Prostate gland (tissue), 2 donors: Measurements from ENCODE around the gene KLK3. TPM values are rescaled to one million over a fixed set of nuclear protein-coding genes. Genes with fewer than 3 reads are reported as not detected.

Experiments used
- DNase-seq: peaks from one replicate; pipeline ENCODE4 v3.0.0-alpha.2; 2019; ENCODE audit warnings: low spot score
- H3K27ac ChIP-seq, 2 donors: fragments of 200-600 bp; sonication (generic); 2 replicates each; pipeline ENCODE4 v1.5.1; 2017 to 2019
- H3K27me3 ChIP-seq: fragments of 200-600 bp; sonication (generic); replicated peaks from 2 replicates; pipeline ENCODE4 v1.5.1; 2019; ENCODE audit not compliant: insufficient read depth
- H3K36me3 ChIP-seq, 2 donors: fragments of 200-600 bp; sonication (generic); 1 replicate in 1 of 2; 2 replicates in 1 of 2; pipeline versions ENCODE4 v1.5.1 to v1.8.1; 2017 to 2019
- H3K4me1 ChIP-seq: fragments of 200-600 bp; sonication (generic); replicated peaks from 2 replicates; pipeline ENCODE4 v1.5.1; 2019
- H3K4me3 ChIP-seq, 2 donors: fragments of 200-600 bp; sonication (generic); 2 replicates each; pipeline ENCODE4 v1.5.1; 2017 to 2019
- H3K9me3 ChIP-seq: fragments of 200-600 bp; sonication (generic); 2 replicates; pipeline ENCODE4 v1.5.1; 2017
- CTCF ChIP-seq, 4 experiments: fragments of 200-600 bp in 2 of 4; fragments of 450-650 bp in 2 of 4; sonication (generic) in 2 of 4; IDR thresholded peaks; 1 replicate in 3 of 4; 2 replicates in 1 of 4; pipeline ENCODE4 v1.5.1; 2016 to 2019; ENCODE audit warnings: antibody characterized with exemption in 4 of 4, mild to moderate bottlenecking in 2 of 4, moderate library complexity in 2 of 4
- POLR2A ChIP-seq: fragments of 450-650 bp; IDR thresholded peaks from one replicate; pipeline ENCODE4 v1.6.1; 2016; ENCODE audit warnings: antibody characterized with exemption, mild to moderate bottlenecking
- POLR2AphosphoS5 ChIP-seq: sonication (generic); formaldehyde crosslinking; IDR thresholded peaks from one replicate; pipeline ENCODE4 v1.6.1; 2017; ENCODE audit warnings: antibody characterized with exemption
- WGBS: methylation state at CpG from one replicate; pipeline ENCODE4 v1.1.5; 2018; 5-methylcytosine and 5-hydroxymethylcytosine counted together
- intact Hi-C: fragments of 100-400 bp; cut with DNase I; formaldehyde crosslinking; loops from one replicate; pipeline ENCODE4 v1.14.2; 2022
- total RNA-seq, 2 donors: library from RNA; depleted of rRNA; stranded (reverse); fragments of >200 nt; gene quantifications; one replicate each; pipeline ENCODE4 v1.1.0, GENCODE V29; 2016

Gene KLK3
- total RNA-seq, 2 donors from 2014 or later = 7,620 to 35,247 TPM

GRCh38 chr19:50835785-50836542 lies 18.8 kb upstream of the KLK3 start:
- Histone ChIP-seq H3K9me3 (no peaks in the 10 kb centered on the region), H3K36me3 (no peaks in the 10 kb centered on the region), H3K27me3 (no peaks in the 10 kb centered on the region), H3K4me3 (peak overlapping the region; percentile 42 to 46), H3K4me1 (peaks cover 8% of the 10 kb centered on the region), H3K27ac (peak overlapping the region; percentile 92)
- WGBS = 3% methylated on average over 61 of the region's 67 CpGs
- peak; percentile 83 for DNase-seq
- intact Hi-C loops = no loop called here
- TF ChIP-seq CTCF (IDR thresholded peaks at IDR 0.05) = peak in 1 of 4 experiments; percentile 7
- peak; percentile 80 for TF ChIP-seq POLR2A
- TF ChIP-seq POLR2AphosphoS5 = peak; percentile 59

- no peaks in the 10 kb centered on the region for H3K9me3 ChIP-seq
- peak overlapping the region; percentile 92 for H3K27ac ChIP-seq
- no peak for DNase-seq
- intact Hi-C loops = no loop called here
- WGBS = 34% methylated on average over 19 of the region's 19 CpGs
- peaks cover 8% of the 10 kb centered on the region for H3K4me1 ChIP-seq
- peak overlapping the region; percentile 42 to 46 for H3K4me3 ChIP-seq
- H3K27me3 ChIP-seq = no peaks in the 10 kb centered on the region
- H3K36me3 ChIP-seq = no peaks in the 10 kb centered on the region
- TF ChIP-seq POLR2A (no peak), POLR2AphosphoS5 (no peak), CTCF (IDR thresholded peaks at IDR 0.05) (no peak)
Measured at GRCh38 chr19:50836543-50837195, 18.0 kb upstream of the KLK3 start.

GRCh38 chr19:50837300-50837699 lies 17.4 kb upstream of the KLK3 start:
- intact Hi-C loops = no loop called here
- WGBS = 68% methylated on average over 10 of the region's 10 CpGs
- peak; percentile 51 for DNase-seq
- Histone ChIP-seq H3K27ac (peak overlapping the region; percentile 92), H3K9me3 (no peaks in the 10 kb centered on the region), H3K36me3 (no peaks in the 10 kb centered on the region), H3K27me3 (no peaks in the 10 kb centered on the region), H3K4me3 (no peak overlapping the region), H3K4me1 (peaks cover 8% of the 10 kb centered on the region)
- TF ChIP-seq POLR2A = no peak
- TF ChIP-seq POLR2AphosphoS5 = peak; percentile 40

- DNase-seq = peak; percentile 44
- H3K27me3 ChIP-seq = no peaks in the 10 kb centered on the region
- H3K27ac ChIP-seq = peak overlapping the region; percentile 92
- H3K36me3 ChIP-seq = no peaks in the 10 kb centered on the region
- H3K4me1 ChIP-seq = peaks cover 8% of the 10 kb centered on the region
- H3K9me3 ChIP-seq = no peaks in the 10 kb centered on the region
- intact Hi-C loops = no loop called here
- peak; percentile 45 for TF ChIP-seq POLR2AphosphoS5
- peak in 3 of 4 experiments; percentile 26 to 70 (median 44) for TF ChIP-seq CTCF (IDR thresholded peaks at IDR 0.05)
- no peak for TF ChIP-seq POLR2A
- WGBS = 20% methylated on average over 6 of the region's 6 CpGs
- no peak overlapping the region for H3K4me3 ChIP-seq
Measured at GRCh38 chr19:50838239-50838638, 16.5 kb upstream of the KLK3 start.

- Histone ChIP-seq H3K4me3 (no peak overlapping the region), H3K4me1 (peaks cover 8% of the 10 kb centered on the region), H3K36me3 (no peaks in the 10 kb centered on the region), H3K9me3 (no peaks in the 10 kb centered on the region), H3K27me3 (no peaks in the 10 kb centered on the region), H3K27ac (peak overlapping the region; percentile 92)
- no peak for DNase-seq
- intact Hi-C loops = no loop called here
- TF ChIP-seq CTCF (IDR thresholded peaks at IDR 0.05) = no peak
- no peak for TF ChIP-seq POLR2AphosphoS5
- no peak for TF ChIP-seq POLR2A
- 74% methylated on average over 10 of the region's 10 CpGs for WGBS
Measured at GRCh38 chr19:50839712-50840655, 14.7 kb upstream of the KLK3 start.
